OCI-LY1 (cell line): ENCODE results near the gene ARHGAP6.

Experiments used
- H2AFZ ChIP-seq: fragments of 200-600 bp; sonication (generic), shearing (Covaris generic); 2 replicates; pipeline ENCODE4 v1.6.0; 2014; ENCODE audit warnings: antibody characterized with exemption, mild to moderate bottlenecking, low read length
- H3F3A ChIP-seq: fragments of 200-600 bp; sonication (generic), shearing (Covaris generic); 2 replicates; pipeline ENCODE4 v1.6.0; 2014; ENCODE audit warnings: mild to moderate bottlenecking, antibody characterized with exemption, low read length, moderate library complexity; ENCODE audit not compliant: insufficient read depth
- H3K27ac ChIP-seq: fragments of 200-600 bp; sonication (generic); 2 replicates; pipeline ENCODE4 v1.5.1; 2014; ENCODE audit warnings: low read length, mixed run types, mild to moderate bottlenecking, low read depth; ENCODE audit not compliant: poor library complexity, severe bottlenecking
- H3K27me3 ChIP-seq: fragments of 200-600 bp; sonication (generic); 2 replicates; pipeline ENCODE4 v1.6.0; 2014; ENCODE audit warnings: antibody characterized with exemption, mild to moderate bottlenecking, low read length, moderate library complexity; ENCODE audit not compliant: insufficient read depth
- H3K36me3 ChIP-seq: fragments of 200-600 bp; sonication (generic); 2 replicates; pipeline ENCODE4 v1.6.1; 2014; ENCODE audit warnings: mild to moderate bottlenecking, antibody characterized with exemption, low read length, moderate library complexity, mixed read lengths; ENCODE audit not compliant: insufficient read depth
- H3K4me1 ChIP-seq: fragments of 200-600 bp; sonication (generic); 2 replicates; pipeline ENCODE4 v1.5.1; 2014; ENCODE audit warnings: mild to moderate bottlenecking, low read length, moderate library complexity; ENCODE audit not compliant: insufficient read depth, severe bottlenecking
- H3K4me2 ChIP-seq: fragments of 200-600 bp; sonication (generic), shearing (Covaris generic); 2 replicates; pipeline ENCODE4 v1.6.1; 2014; ENCODE audit warnings: low read length
- H3K4me3 ChIP-seq: fragments of 200-600 bp; sonication (generic); 2 replicates; pipeline ENCODE4 v1.5.1; 2014; ENCODE audit warnings: low read length, low read depth, mild to moderate bottlenecking, mixed read lengths; ENCODE audit not compliant: poor library complexity, severe bottlenecking
- H3K79me2 ChIP-seq: fragments of 200-600 bp; shearing (Covaris generic); 2 replicates; pipeline ENCODE4 v1.6.1; 2016; ENCODE audit warnings: mixed run types, low read length, mixed read lengths; ENCODE audit not compliant: insufficient read depth
- H3K9ac ChIP-seq: fragments of 200-600 bp; sonication (generic), shearing (Covaris generic); 2 replicates; pipeline ENCODE4 v1.6.1; 2014; ENCODE audit warnings: mild to moderate bottlenecking, low read length, mixed read lengths
- H3K9me2 ChIP-seq: fragments of 200-600 bp; sonication (generic), shearing (Covaris generic); 2 replicates; pipeline ENCODE4 v1.6.1; 2014; ENCODE audit warnings: low read depth, mild to moderate bottlenecking, low read length, mixed read lengths
- H3K9me3 ChIP-seq: fragments of 200-600 bp; shearing (Covaris generic); 2 replicates; pipeline ENCODE4 v1.6.1; 2014; ENCODE audit warnings: low read length, mixed read lengths
- H4K20me1 ChIP-seq: fragments of 200-600 bp; sonication (generic), shearing (Covaris generic); 2 replicates; pipeline ENCODE4 v1.6.0; 2016; ENCODE audit warnings: mild to moderate bottlenecking, low read length; ENCODE audit not compliant: insufficient read depth
- EZH2 ChIP-seq: fragments of 200-600 bp; sonication (generic), shearing (Covaris generic); IDR thresholded peaks from 2 replicates; pipeline ENCODE4 v1.8.0; 2017; ENCODE audit warnings: borderline replicate concordance, mixed run types, mild to moderate bottlenecking, antibody characterized with exemption, low read length, moderate library complexity, mixed read lengths
- TF ChIP-seq, protein P1 (sequence below): fragments of 200-600 bp; sonication (generic), shearing (Covaris generic); IDR thresholded peaks from 2 replicates; pipeline ENCODE4 v1.5.1; 2017; ENCODE audit warnings: mild to moderate bottlenecking, antibody characterized with exemption, low read length, moderate library complexity, mixed read lengths

The ARHGAP6 gene

DNA sequence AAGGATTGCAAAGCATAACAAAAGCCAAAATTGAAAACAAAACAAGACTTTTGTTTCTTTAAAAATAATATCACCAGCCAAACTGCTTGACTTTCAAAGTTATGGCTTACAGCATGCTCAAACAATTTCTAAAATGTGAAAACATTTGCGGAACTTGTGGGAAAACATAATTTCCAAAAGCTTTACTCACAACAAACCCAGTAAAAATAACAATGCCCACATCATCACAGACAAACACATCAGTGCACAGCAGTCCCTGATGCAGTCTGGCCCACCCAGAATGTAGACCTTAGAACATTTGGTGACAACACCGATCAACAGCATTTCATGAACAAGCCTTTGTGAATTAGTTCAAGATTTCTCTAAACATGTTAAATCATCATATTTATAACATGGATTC is 98.9 kb downstream of the ARHGAP6 start:
- Histone ChIP-seq H3K27ac (no peak overlapping the region), H3K9ac (no peak overlapping the region), H3K9me3 (no peaks in the 10 kb centered on the region), H3K4me2 (no peak overlapping the region), H3K4me1 (no peaks in the 10 kb centered on the region), H3K79me2 (no peaks in the 10 kb centered on the region), H2AFZ (no peak overlapping the region), H3K4me3 (no peak overlapping the region), H3K9me2 (no peaks in the 10 kb centered on the region), H3K36me3 (no peaks in the 10 kb centered on the region), H3K27me3 (no peaks in the 10 kb centered on the region), H4K20me1 (no peaks in the 10 kb centered on the region), H3F3A (no peaks in the 10 kb centered on the region)
- TF ChIP-seq, protein P1, sequence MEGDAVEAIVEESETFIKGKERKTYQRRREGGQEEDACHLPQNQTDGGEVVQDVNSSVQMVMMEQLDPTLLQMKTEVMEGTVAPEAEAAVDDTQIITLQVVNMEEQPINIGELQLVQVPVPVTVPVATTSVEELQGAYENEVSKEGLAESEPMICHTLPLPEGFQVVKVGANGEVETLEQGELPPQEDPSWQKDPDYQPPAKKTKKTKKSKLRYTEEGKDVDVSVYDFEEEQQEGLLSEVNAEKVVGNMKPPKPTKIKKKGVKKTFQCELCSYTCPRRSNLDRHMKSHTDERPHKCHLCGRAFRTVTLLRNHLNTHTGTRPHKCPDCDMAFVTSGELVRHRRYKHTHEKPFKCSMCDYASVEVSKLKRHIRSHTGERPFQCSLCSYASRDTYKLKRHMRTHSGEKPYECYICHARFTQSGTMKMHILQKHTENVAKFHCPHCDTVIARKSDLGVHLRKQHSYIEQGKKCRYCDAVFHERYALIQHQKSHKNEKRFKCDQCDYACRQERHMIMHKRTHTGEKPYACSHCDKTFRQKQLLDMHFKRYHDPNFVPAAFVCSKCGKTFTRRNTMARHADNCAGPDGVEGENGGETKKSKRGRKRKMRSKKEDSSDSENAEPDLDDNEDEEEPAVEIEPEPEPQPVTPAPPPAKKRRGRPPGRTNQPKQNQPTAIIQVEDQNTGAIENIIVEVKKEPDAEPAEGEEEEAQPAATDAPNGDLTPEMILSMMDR, result no peak
- TF ChIP-seq EZH2, result no peak

DNA sequence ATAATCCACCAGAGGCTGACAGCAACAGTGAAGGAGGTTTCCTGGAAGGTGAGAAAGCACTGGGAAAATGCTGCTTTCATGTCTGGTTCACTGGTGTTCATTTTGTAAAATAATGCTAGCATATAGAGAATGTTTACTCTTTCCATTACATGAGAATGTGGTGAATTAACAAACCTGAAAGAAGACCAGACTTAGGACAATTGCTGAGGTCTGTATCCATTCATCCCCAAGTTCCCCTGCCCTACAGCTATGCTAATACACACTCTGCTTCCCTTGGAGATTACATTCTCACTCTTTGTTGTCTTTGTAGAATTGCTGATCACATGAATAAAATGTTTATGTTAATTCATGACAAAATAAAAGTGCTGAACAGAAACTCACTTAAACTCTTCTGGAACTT is 99.5 kb downstream of the ARHGAP6 start:
- no peaks in the 10 kb centered on the region for H4K20me1 ChIP-seq
- no peaks in the 10 kb centered on the region for H3K9me3 ChIP-seq
- H3K4me1 ChIP-seq, result no peaks in the 10 kb centered on the region
- H3K79me2 ChIP-seq, result no peaks in the 10 kb centered on the region
- no peak overlapping the region for H3K27ac ChIP-seq
- no peaks in the 10 kb centered on the region for H3K36me3 ChIP-seq
- H2AFZ ChIP-seq, result no peak overlapping the region
- H3F3A ChIP-seq, result no peaks in the 10 kb centered on the region
- H3K27me3 ChIP-seq, result no peaks in the 10 kb centered on the region
- H3K4me3 ChIP-seq, result no peak overlapping the region
- no peak overlapping the region for H3K9ac ChIP-seq
- H3K4me2 ChIP-seq, result no peak overlapping the region
- TF ChIP-seq EZH2, result no peak
- TF ChIP-seq, protein P1, result no peak
- no peaks in the 10 kb centered on the region for H3K9me2 ChIP-seq

DNA sequence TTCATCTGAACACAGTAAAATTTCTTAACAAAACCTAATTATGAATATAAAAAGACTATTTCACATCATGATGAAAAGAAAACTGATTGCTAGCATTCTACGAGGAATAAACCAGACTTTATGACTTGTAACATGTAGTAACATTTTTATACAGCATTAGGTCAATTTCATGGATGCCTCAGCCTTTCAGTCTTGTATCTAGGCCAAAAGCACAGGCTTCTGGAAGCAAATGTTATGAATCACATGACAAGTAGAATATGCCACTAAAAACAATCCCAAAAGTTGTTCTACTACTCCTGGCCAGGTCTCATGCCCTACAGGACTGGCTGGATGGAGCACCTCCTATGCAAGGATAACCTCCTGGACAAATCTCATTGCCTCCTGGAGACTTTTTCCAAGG is 101.2 kb downstream of the ARHGAP6 start:
- Histone ChIP-seq H3K9ac (no peak overlapping the region), H3K79me2 (no peaks in the 10 kb centered on the region), H3K4me2 (no peak overlapping the region), H3K4me1 (no peaks in the 10 kb centered on the region), H3K27ac (no peak overlapping the region), H4K20me1 (no peaks in the 10 kb centered on the region), H3K27me3 (no peaks in the 10 kb centered on the region), H3K9me3 (no peaks in the 10 kb centered on the region), H3K4me3 (no peak overlapping the region), H3F3A (no peaks in the 10 kb centered on the region), H3K36me3 (no peaks in the 10 kb centered on the region), H3K9me2 (no peaks in the 10 kb centered on the region), H2AFZ (no peak overlapping the region)
- TF ChIP-seq, protein P1, result no peak
- no peak for TF ChIP-seq EZH2
